ENCODE data around the gene CTNNBIP1.
"Not testable (repeated sequence)": the region's sequence is repeated elsewhere in the genome, so short reads cannot be mapped to it uniquely, and the experiment has no call there.

The CTNNBIP1 gene

GRCh38 chr1:9910076-9910422 is at the start of gene CTNNBIP1:
Gene CTNNBIP1, minus strand, starts transcription at chr1:9910269. Its CDS starts 38,205 bp downstream, at chr1:9872064.
- no peak for DNase-seq (ENCODE audit: low read depth)

- no peak for DNase-seq (ENCODE audit: low read depth)
Observed at GRCh38 chr1:9957726-9958125, 47.7 kb upstream of the CTNNBIP1 start.

- no peak for DNase-seq (ENCODE audit: low read depth)
Observed at GRCh38 chr1:9946315-9946714, 36.2 kb upstream of the CTNNBIP1 start.

- DNase-seq (ENCODE audit: low read depth), result peak; percentile 74
Observed at GRCh38 chr1:9942939-9943788, 33.1 kb upstream of the CTNNBIP1 start, which contains the start of the genes LZIC and NMNAT1. Gene LZIC, minus strand, starts transcription at chr1:9943391. Its CDS starts 6,772 bp downstream, at chr1:9936619. Gene NMNAT1, plus strand, starts transcription at chr1:9943475. Its CDS starts 28,599 bp downstream, at chr1:9972074.

GRCh38 chr1:9942399-9942938 is 32.4 kb upstream of the CTNNBIP1 start:
- no peak for DNase-seq (ENCODE audit: low read depth)

- DNase-seq (ENCODE audit: low read depth), result no peak
Observed at GRCh38 chr1:9929431-9930385, 19.6 kb upstream of the CTNNBIP1 start.

- no peak for DNase-seq (ENCODE audit: low read depth)
Observed at GRCh38 chr1:9927259-9927658, 17.2 kb upstream of the CTNNBIP1 start.

- no peak for DNase-seq (ENCODE audit: low read depth)
Observed at GRCh38 chr1:9922342-9922741, 12.3 kb upstream of the CTNNBIP1 start.

- no peak for DNase-seq (ENCODE audit: low read depth)
Observed at GRCh38 chr1:9920606-9921005, 10.5 kb upstream of the CTNNBIP1 start.

- no peak for DNase-seq (ENCODE audit: low read depth)
Observed at GRCh38 chr1:9917901-9918300, 7.8 kb upstream of the CTNNBIP1 start.

- not testable (repeated sequence) for DNase-seq (ENCODE audit: low read depth)
Observed at GRCh38 chr1:9917495-9917894, 7.4 kb upstream of the CTNNBIP1 start.

GRCh38 chr1:9916452-9916851 is 6.4 kb upstream of the CTNNBIP1 start:
- DNase-seq (ENCODE audit: low read depth), result no peak

- DNase-seq (ENCODE audit: low read depth), result no peak
Observed at GRCh38 chr1:9914610-9914937, 4.5 kb upstream of the CTNNBIP1 start.

GRCh38 chr1:9912264-9912936 is 2.3 kb upstream of the CTNNBIP1 start:
- no peak for DNase-seq (ENCODE audit: low read depth)

GRCh38 chr1:9910423-9911178 is 532 bp upstream of the CTNNBIP1 start:
- DNase-seq (ENCODE audit: low read depth), result peak; percentile 100

GRCh38 chr1:9909234-9910046 is 629 bp downstream of the CTNNBIP1 start:
- no peak for DNase-seq (ENCODE audit: low read depth)

GRCh38 chr1:9908871-9909233 is 1.2 kb downstream of the CTNNBIP1 start:
- DNase-seq (ENCODE audit: low read depth), result no peak

GRCh38 chr1:9907441-9907840 is 2.6 kb downstream of the CTNNBIP1 start:
- DNase-seq (ENCODE audit: low read depth), result no peak

GRCh38 chr1:9906466-9906865 is 3.6 kb downstream of the CTNNBIP1 start:
- DNase-seq (ENCODE audit: low read depth), result no peak

- no peak for DNase-seq (ENCODE audit: low read depth)
Observed at GRCh38 chr1:9905010-9905409, 5.1 kb downstream of the CTNNBIP1 start.

Data from stimulated activated CD8-positive, alpha-beta memory T cell treated with anti-CD3 and anti-CD28 coated beads, Interleukin-15, amount 100 ng/mL, for 1 hour (primary cell).